ENCODE results near the gene ZSWIM4. TPM values are rescaled to one million over a fixed set of nuclear protein-coding genes. Genes with fewer than 3 reads are reported as not detected.
A peak's percentile ranks its signal among the peaks of the same experiment; 100 is the strongest.
"Not testable (repeated sequence)": the region's sequence is repeated elsewhere in the genome, so short reads cannot be mapped to it uniquely, and the experiment has no call there.

Gene ZSWIM4
- total RNA-seq, 1 donor, result 12.1 TPM

DNA sequence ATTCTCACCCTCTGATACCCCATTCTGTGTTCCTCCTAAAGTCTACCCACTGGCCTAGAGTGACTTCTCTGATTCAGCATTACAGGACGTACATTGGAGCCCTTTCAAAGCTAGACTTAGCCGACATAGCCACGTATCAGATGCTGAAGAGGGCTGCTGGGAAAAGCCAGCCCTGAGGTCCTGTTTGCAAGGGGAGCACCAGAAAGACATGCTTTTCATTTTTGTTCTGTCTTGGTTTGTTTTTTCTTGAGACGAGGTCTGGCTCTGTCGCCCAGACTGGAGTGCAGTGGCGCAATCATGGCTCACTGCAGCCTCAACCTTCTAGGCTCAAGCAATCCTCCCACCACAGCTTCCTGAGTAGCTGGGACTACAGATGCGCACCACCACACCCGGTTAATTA, 6.3 kb upstream of the ZSWIM4 start:
- DNase-seq (ENCODE audit: low read depth), result peak; percentile 88
- H3K4me3 ChIP-seq (ENCODE audit: low read depth, low read length), result no peak overlapping the region
- TF ChIP-seq, protein P1, sequence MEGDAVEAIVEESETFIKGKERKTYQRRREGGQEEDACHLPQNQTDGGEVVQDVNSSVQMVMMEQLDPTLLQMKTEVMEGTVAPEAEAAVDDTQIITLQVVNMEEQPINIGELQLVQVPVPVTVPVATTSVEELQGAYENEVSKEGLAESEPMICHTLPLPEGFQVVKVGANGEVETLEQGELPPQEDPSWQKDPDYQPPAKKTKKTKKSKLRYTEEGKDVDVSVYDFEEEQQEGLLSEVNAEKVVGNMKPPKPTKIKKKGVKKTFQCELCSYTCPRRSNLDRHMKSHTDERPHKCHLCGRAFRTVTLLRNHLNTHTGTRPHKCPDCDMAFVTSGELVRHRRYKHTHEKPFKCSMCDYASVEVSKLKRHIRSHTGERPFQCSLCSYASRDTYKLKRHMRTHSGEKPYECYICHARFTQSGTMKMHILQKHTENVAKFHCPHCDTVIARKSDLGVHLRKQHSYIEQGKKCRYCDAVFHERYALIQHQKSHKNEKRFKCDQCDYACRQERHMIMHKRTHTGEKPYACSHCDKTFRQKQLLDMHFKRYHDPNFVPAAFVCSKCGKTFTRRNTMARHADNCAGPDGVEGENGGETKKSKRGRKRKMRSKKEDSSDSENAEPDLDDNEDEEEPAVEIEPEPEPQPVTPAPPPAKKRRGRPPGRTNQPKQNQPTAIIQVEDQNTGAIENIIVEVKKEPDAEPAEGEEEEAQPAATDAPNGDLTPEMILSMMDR (IDR thresholded peaks at IDR 0.05; ENCODE audit: insufficient read depth, low read depth, low read length), result no peak

DNA sequence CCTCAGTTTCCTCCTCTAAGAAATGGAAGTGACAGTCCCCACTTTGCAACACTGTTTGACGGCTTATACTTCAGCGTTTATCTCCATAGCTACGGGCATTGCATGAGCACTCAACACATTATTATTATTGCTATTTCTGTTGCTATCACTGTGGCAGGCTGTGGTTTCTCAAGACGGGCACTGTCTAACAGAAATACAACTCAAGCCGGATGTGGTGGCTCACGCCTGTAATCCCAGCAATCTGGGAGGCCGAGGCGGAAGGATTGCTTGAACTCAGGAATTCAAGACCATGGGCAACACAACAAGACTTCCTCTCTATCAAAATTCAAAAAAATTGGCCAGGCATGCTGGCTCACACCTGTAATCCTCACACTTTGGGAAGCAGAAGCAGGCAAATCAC, 4.9 kb upstream of the ZSWIM4 start:
- H3K4me3 ChIP-seq (ENCODE audit: low read depth, low read length), result no peak overlapping the region
- DNase-seq (ENCODE audit: low read depth), result peak; percentile 86
- TF ChIP-seq, protein P1 (IDR thresholded peaks at IDR 0.05; ENCODE audit: insufficient read depth, low read depth, low read length), result no peak

DNA sequence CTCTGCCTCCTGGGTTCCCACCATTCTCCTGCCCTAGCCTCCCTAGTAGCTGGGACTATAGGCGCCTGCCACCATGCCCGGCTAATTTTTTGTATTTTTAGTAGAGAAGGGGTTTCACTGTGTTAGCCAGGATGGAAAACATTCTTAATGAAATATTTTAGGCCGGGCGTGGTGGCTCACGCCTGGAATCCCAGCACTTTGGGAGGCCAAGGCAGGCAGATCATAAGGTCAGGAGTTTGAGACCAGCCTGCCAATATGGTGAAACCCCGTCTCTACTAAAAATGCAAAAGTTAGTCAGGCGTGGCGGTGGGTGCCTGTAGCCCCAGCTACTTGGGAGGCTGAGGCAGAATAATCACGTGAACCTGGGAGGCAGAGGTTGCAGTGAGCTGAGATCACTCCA, 1.9 kb upstream of the ZSWIM4 start:
- H3K4me3 ChIP-seq (ENCODE audit: low read depth, low read length); DNase-seq (ENCODE audit: low read depth): not testable (repeated sequence)

DNA sequence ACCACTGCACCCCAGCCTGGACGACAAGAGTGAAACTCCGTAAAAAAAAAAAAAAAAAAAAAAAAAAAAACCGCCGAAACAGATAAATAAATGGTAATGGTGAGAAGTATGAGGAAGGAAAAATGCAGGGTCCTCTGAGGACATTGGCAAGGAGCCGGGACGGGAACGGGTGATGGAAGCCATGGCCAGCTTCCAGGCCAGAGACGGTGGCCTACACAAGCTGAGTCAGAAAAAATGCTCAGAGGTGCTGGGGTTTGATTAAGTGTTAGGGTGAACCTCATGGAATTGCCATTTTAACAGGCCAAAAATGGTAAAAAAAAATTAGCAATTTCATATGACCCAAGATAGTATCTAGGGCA, 866 bp upstream of the ZSWIM4 start:
- peak overlapping the region; percentile 83 for H3K4me3 ChIP-seq (ENCODE audit: low read depth, low read length)
- TF ChIP-seq, protein P1 (IDR thresholded peaks at IDR 0.05; ENCODE audit: insufficient read depth, low read depth, low read length), result no peak
- DNase-seq (ENCODE audit: low read depth), result peak; percentile 97

DNA sequence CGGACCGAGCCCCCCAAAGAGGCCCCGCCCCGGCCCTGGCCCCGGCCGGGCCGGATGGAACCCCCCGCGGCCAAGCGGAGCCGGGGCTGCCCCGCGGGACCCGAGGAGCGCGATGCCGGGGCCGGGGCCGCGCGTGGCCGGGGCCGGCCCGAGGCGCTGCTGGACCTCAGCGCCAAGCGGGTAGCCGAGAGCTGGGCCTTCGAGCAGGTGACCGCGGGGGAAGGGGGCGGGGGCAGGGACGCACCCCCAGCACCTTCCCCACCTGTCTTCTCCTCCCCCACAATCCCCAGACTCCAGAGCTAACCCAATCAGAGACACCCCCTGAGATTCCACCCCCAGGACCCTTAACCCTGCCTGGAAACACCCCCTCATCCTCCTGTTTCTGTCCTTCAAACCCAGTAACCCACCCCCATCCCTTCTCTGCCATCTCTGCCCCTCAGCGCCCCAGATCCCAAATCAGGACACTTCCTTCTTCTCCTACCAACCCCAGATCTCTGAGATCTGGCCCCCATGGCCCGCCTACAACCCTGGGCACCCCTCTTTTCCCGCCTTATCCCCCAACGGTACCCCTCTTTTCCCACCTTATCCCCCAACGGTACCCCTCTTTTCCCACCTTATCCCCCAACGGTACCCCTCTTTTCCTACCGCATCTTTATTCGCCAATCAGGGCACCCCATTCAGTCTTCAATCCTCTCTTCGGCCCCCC, 505 bp downstream of the ZSWIM4 start:
- peak overlapping the region; percentile 82 for H3K4me3 ChIP-seq (ENCODE audit: low read depth, low read length)
- DNase-seq (ENCODE audit: low read depth), result no peak
- TF ChIP-seq, protein P1 (IDR thresholded peaks at IDR 0.05; ENCODE audit: insufficient read depth, low read depth, low read length), result no peak

DNA sequence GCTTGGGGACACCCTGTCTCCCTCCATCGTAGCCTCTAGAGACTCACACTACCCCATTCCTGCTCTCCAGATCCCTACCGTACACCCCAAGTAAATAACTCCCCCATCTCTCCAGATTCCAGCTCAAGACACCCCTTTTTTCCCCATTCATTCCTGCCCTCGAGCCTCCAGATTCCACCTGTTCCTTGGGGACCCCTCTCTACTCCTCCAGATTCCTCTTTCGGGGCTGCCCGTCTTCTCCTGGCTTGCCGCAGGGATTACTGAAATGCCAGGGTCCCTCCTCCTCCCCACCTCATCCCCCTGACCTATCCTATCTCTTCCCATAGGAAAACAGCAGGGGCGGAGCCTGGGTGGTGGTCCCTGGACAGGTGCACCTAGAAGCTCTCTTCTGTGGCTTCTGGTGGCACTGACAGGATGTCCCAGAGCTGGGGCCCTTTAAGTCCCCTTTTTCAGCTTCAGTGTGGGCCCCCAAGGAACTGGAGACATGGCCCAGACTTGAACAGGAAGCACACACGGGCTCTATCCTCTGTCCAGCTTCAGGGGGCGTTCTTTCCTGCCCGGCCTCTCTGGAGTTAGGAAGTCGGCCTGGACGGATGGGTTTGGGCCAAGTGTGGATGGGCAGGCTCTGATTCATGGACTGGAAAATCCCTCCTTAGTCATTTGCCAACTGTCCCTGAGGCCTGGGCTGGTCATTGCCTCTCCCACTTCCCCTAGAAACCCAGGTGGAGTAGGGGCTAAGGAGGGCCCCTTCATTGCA, 1.2 kb downstream of the ZSWIM4 start:
- H3K4me3 ChIP-seq (ENCODE audit: low read depth, low read length), result peak overlapping the region; percentile 82
- TF ChIP-seq, protein P1 (IDR thresholded peaks at IDR 0.05; ENCODE audit: insufficient read depth, low read depth, low read length), result peak; percentile 44
- peak; percentile 94 for DNase-seq (ENCODE audit: low read depth)

DNA sequence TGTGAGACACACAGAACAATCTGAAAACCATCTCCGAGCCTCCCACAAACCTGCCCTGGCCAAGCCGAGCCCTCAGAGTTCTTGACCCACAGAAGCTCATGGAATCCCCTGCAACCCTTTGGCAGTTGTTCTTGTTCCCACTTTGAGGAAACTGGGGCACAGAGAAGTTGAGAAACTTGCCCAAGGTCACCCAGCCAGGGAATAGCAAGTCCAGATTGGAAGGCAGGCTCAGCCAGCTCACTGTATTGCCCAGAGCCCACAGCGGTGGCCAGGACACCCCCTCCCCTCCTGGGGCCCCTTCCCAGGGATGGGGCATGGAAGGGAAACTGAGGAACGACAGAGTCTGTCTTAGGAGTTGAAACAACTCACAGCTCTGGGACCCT, 1.8 kb downstream of the ZSWIM4 start:
- no peak for DNase-seq (ENCODE audit: low read depth)
- TF ChIP-seq, protein P1 (IDR thresholded peaks at IDR 0.05; ENCODE audit: insufficient read depth, low read depth, low read length), result no peak
- H3K4me3 ChIP-seq (ENCODE audit: low read depth, low read length), result peak overlapping the region; percentile 82
